ENCODE measurements around the gene LRP2. TPM values are rescaled to one million over a fixed set of nuclear protein-coding genes. Genes with fewer than 3 reads are reported as not detected.

LRP2 gene
- total and polyA plus RNA-seq, 4 donors, result 0.09 TPM; not detected in 3

- Histone ChIP-seq H3K4me1 (ENCODE audit: control insufficient read depth in 1 of 2, insufficient read depth in 2 of 2, low read length in 2 of 2) (no peaks in the 10 kb centered on the region), H3K9me3 (ENCODE audit: control insufficient read depth, low read length) (no peaks in the 10 kb centered on the region), H3K4me3 (ENCODE audit: low read length in 2 of 2) (no peak overlapping the region), H3K27ac (ENCODE audit: low read depth in 1 of 2, low read length in 2 of 2) (no peak overlapping the region), H3K27me3 (ENCODE audit: control insufficient read depth in 1 of 2, insufficient read depth in 2 of 2, low read length in 1 of 2) (peaks cover 0 to 3% of the 10 kb centered on the region in 2 donors), H3K36me3 (ENCODE audit: control insufficient read depth in 1 of 2, insufficient read depth in 2 of 2, low read length in 1 of 2) (no peaks in the 10 kb centered on the region)
- ATAC-seq (ENCODE audit: low FRiP score), result no peak
- 87 to 89% methylated on average over 6 of the region's 6 CpGs for WGBS, 2 donors
- DNase-seq, result no peak
- intact Hi-C loops (cut with DNase I), result loop anchor here in 1 of 2 donors (10.0 kb wide), 1 partner anchor 288 kb away; no protein-coding TSS in a partner anchor
Measured at GRCh38 chr2:169106563-169107545, 255.5 kb downstream of the LRP2 start.

- 90 to 93% methylated on average over 2 of the region's 2 CpGs for WGBS, 2 donors
- Histone ChIP-seq H3K4me1 (ENCODE audit: control insufficient read depth in 1 of 2, insufficient read depth in 2 of 2, low read length in 2 of 2) (no peaks in the 10 kb centered on the region), H3K27ac (ENCODE audit: low read depth in 1 of 2, low read length in 2 of 2) (no peak overlapping the region), H3K36me3 (ENCODE audit: control insufficient read depth in 1 of 2, insufficient read depth in 2 of 2, low read length in 1 of 2) (no peaks in the 10 kb centered on the region), H3K4me3 (ENCODE audit: low read length in 2 of 2) (no peak overlapping the region), H3K27me3 (ENCODE audit: control insufficient read depth in 1 of 2, insufficient read depth in 2 of 2, low read length in 1 of 2) (peaks cover 0 to 3% of the 10 kb centered on the region in 2 donors), H3K9me3 (ENCODE audit: control insufficient read depth, low read length) (no peaks in the 10 kb centered on the region)
- intact Hi-C loops (cut with DNase I), result loop anchor here in 1 of 2 donors (10.0 kb wide), 1 partner anchor 289 kb away; no protein-coding TSS in a partner anchor
- DNase-seq, result no peak
- no peak for ATAC-seq (ENCODE audit: low FRiP score)
Measured at GRCh38 chr2:169106134-169106533, 256.2 kb downstream of the LRP2 start.

- peaks cover 0 to 3% of the 10 kb centered on the region in 2 donors for H3K27me3 ChIP-seq (ENCODE audit: control insufficient read depth in 1 of 2, insufficient read depth in 2 of 2, low read length in 1 of 2)
- H3K36me3 ChIP-seq (ENCODE audit: control insufficient read depth in 1 of 2, insufficient read depth in 2 of 2, low read length in 1 of 2), result no peaks in the 10 kb centered on the region
- H3K27ac ChIP-seq (ENCODE audit: low read depth in 1 of 2, low read length in 2 of 2), result no peak overlapping the region
- intact Hi-C loops (cut with DNase I), result loop anchor here in 1 of 2 donors (10.0 kb wide), 1 partner anchor 289 kb away; no protein-coding TSS in a partner anchor
- WGBS, 2 donors, result 70 to 89% methylated on average over 1 of the region's 1 CpG
- DNase-seq (no peak), ATAC-seq (ENCODE audit: low FRiP score) (no peak)
- no peak overlapping the region for H3K4me3 ChIP-seq (ENCODE audit: low read length in 2 of 2)
- H3K9me3 ChIP-seq (ENCODE audit: control insufficient read depth, low read length), result no peaks in the 10 kb centered on the region
- no peaks in the 10 kb centered on the region for H3K4me1 ChIP-seq (ENCODE audit: control insufficient read depth in 1 of 2, insufficient read depth in 2 of 2, low read length in 2 of 2)
Measured at GRCh38 chr2:169105476-169105875, 256.9 kb downstream of the LRP2 start.

GRCh38 chr2:169104848-169105247, 257.5 kb downstream of the LRP2 start:
- WGBS, 2 donors, result 86 to 98% methylated on average over 1 of the region's 1 CpG
- Histone ChIP-seq H3K4me1 (ENCODE audit: control insufficient read depth in 1 of 2, insufficient read depth in 2 of 2, low read length in 2 of 2) (no peaks in the 10 kb centered on the region), H3K27ac (ENCODE audit: low read depth in 1 of 2, low read length in 2 of 2) (no peak overlapping the region), H3K27me3 (ENCODE audit: control insufficient read depth in 1 of 2, insufficient read depth in 2 of 2, low read length in 1 of 2) (peaks cover 0 to 3% of the 10 kb centered on the region in 2 donors), H3K9me3 (ENCODE audit: control insufficient read depth, low read length) (no peaks in the 10 kb centered on the region), H3K36me3 (ENCODE audit: control insufficient read depth in 1 of 2, insufficient read depth in 2 of 2, low read length in 1 of 2) (no peaks in the 10 kb centered on the region), H3K4me3 (ENCODE audit: low read length in 2 of 2) (no peak overlapping the region)
- no peak for ATAC-seq (ENCODE audit: low FRiP score)
- intact Hi-C loops (cut with DNase I), result loop anchor here in 1 of 2 donors (10.0 kb wide), 1 partner anchor 290 kb away; no protein-coding TSS in a partner anchor
- no peak for DNase-seq

GRCh38 chr2:169095621-169096105, 266.7 kb downstream of the LRP2 start:
- 33 to 38% methylated on average over 5 of the region's 5 CpGs for WGBS, 2 donors
- Histone ChIP-seq H3K27me3 (ENCODE audit: control insufficient read depth in 1 of 2, insufficient read depth in 2 of 2, low read length in 1 of 2) (no peaks in the 10 kb centered on the region), H3K27ac (ENCODE audit: low read depth in 1 of 2, low read length in 2 of 2) (no peak overlapping the region), H3K4me1 (ENCODE audit: control insufficient read depth in 1 of 2, insufficient read depth in 2 of 2, low read length in 2 of 2) (no peaks in the 10 kb centered on the region), H3K9me3 (ENCODE audit: control insufficient read depth, low read length) (no peaks in the 10 kb centered on the region), H3K4me3 (ENCODE audit: low read length in 2 of 2) (no peak overlapping the region), H3K36me3 (ENCODE audit: control insufficient read depth in 1 of 2, insufficient read depth in 2 of 2, low read length in 1 of 2) (no peaks in the 10 kb centered on the region)
- intact Hi-C loops (cut with DNase I), result no loop called here
- DNase-seq, result no peak
- ATAC-seq (ENCODE audit: low FRiP score), result no peak

- H3K36me3 ChIP-seq (ENCODE audit: control insufficient read depth in 1 of 2, insufficient read depth in 2 of 2, low read length in 1 of 2), result no peaks in the 10 kb centered on the region
- DNase-seq, result no peak
- H3K27me3 ChIP-seq (ENCODE audit: control insufficient read depth in 1 of 2, insufficient read depth in 2 of 2, low read length in 1 of 2), result no peaks in the 10 kb centered on the region
- H3K4me1 ChIP-seq (ENCODE audit: control insufficient read depth in 1 of 2, insufficient read depth in 2 of 2, low read length in 2 of 2), result no peaks in the 10 kb centered on the region
- no peak overlapping the region for H3K27ac ChIP-seq (ENCODE audit: low read depth in 1 of 2, low read length in 2 of 2)
- intact Hi-C loops (cut with DNase I), result no loop called here
- no peak for ATAC-seq (ENCODE audit: low FRiP score)
- WGBS, 2 donors, result 97 to 98% methylated on average over 1 of the region's 1 CpG
- no peaks in the 10 kb centered on the region for H3K9me3 ChIP-seq (ENCODE audit: control insufficient read depth, low read length)
- H3K4me3 ChIP-seq (ENCODE audit: low read length in 2 of 2), result no peak overlapping the region
Measured at GRCh38 chr2:169094676-169095075, 267.7 kb downstream of the LRP2 start.

- intact Hi-C loops (cut with DNase I), result no loop called here
- Histone ChIP-seq H3K36me3 (ENCODE audit: control insufficient read depth in 1 of 2, insufficient read depth in 2 of 2, low read length in 1 of 2) (no peaks in the 10 kb centered on the region), H3K4me1 (ENCODE audit: control insufficient read depth in 1 of 2, insufficient read depth in 2 of 2, low read length in 2 of 2) (no peaks in the 10 kb centered on the region), H3K4me3 (ENCODE audit: low read length in 2 of 2) (no peak overlapping the region), H3K9me3 (ENCODE audit: control insufficient read depth, low read length) (no peaks in the 10 kb centered on the region), H3K27ac (ENCODE audit: low read depth in 1 of 2, low read length in 2 of 2) (no peak overlapping the region), H3K27me3 (ENCODE audit: control insufficient read depth in 1 of 2, insufficient read depth in 2 of 2, low read length in 1 of 2) (no peaks in the 10 kb centered on the region)
- DNase-seq, result no peak
- 10 to 13% methylated on average over 2 of the region's 2 CpGs for WGBS, 2 donors
- ATAC-seq (ENCODE audit: low FRiP score), result no peak
Measured at GRCh38 chr2:169093535-169093934, 268.8 kb downstream of the LRP2 start.

- Histone ChIP-seq H3K27me3 (ENCODE audit: control insufficient read depth in 1 of 2, insufficient read depth in 2 of 2, low read length in 1 of 2) (peaks cover 0 to 3% of the 10 kb centered on the region in 2 donors), H3K27ac (ENCODE audit: low read depth in 1 of 2, low read length in 2 of 2) (no peak overlapping the region), H3K4me1 (ENCODE audit: control insufficient read depth in 1 of 2, insufficient read depth in 2 of 2, low read length in 2 of 2) (no peaks in the 10 kb centered on the region), H3K9me3 (ENCODE audit: control insufficient read depth, low read length) (peaks cover 1% of the 10 kb centered on the region), H3K4me3 (ENCODE audit: low read length in 2 of 2) (no peak overlapping the region), H3K36me3 (ENCODE audit: control insufficient read depth in 1 of 2, insufficient read depth in 2 of 2, low read length in 1 of 2) (no peaks in the 10 kb centered on the region)
- no peak for ATAC-seq (ENCODE audit: low FRiP score)
- DNase-seq, result no peak
- intact Hi-C loops (cut with DNase I), result no loop called here
- 79 to 80% methylated on average over 8 of the region's 8 CpGs for WGBS, 2 donors
Measured at GRCh38 chr2:169091761-169092519, 270.4 kb downstream of the LRP2 start.
